Astrocyte of the spinal cord (primary cell): ENCODE measurements around the gene VOPP1.

ENCODE experiments used
- DNase-seq: peaks from one replicate; pipeline ENCODE4 v3.0.0; 2011; ENCODE audit warnings: low read depth, low spot score
- H3K4me3 ChIP-seq: 2 replicates; pipeline ENCODE4 v1.5.1; 2011; ENCODE audit warnings: low read depth, mild to moderate bottlenecking, low read length, moderate library complexity
- CTCF ChIP-seq: IDR thresholded peaks from 2 replicates; pipeline ENCODE4 v1.5.1; 2012; ENCODE audit warnings: low read depth, mild to moderate bottlenecking, low read length, inconsistent platforms
- in situ Hi-C: cut with HindIII; loops from 2 replicates; pipeline ENCODE4 v1.10.0; 2017; ENCODE audit warnings: low sequenced_read_pairs

VOPP1 gene

GRCh38 chr7:55499591-55499990 lies 72.7 kb downstream of the VOPP1 start:
- no peak for TF ChIP-seq CTCF
- no peak for DNase-seq
- H3K4me3 ChIP-seq, result no peak overlapping the region
- in situ Hi-C loops, result no loop called here

- no peak for TF ChIP-seq CTCF
- DNase-seq, result no peak
- in situ Hi-C loops, result no loop called here
- H3K4me3 ChIP-seq, result no peak overlapping the region
These were observed 73.5 kb downstream of the VOPP1 start for GRCh38 chr7:55498770-55499169.

GRCh38 chr7:55498142-55498541 lies 74.2 kb downstream of the VOPP1 start:
- in situ Hi-C loops, result no loop called here
- no peak overlapping the region for H3K4me3 ChIP-seq
- DNase-seq, result no peak
- no peak for TF ChIP-seq CTCF

GRCh38 chr7:55497521-55497920 lies 74.8 kb downstream of the VOPP1 start:
- no peak for DNase-seq
- TF ChIP-seq CTCF, result no peak
- H3K4me3 ChIP-seq, result no peak overlapping the region
- in situ Hi-C loops, result no loop called here

DNA sequence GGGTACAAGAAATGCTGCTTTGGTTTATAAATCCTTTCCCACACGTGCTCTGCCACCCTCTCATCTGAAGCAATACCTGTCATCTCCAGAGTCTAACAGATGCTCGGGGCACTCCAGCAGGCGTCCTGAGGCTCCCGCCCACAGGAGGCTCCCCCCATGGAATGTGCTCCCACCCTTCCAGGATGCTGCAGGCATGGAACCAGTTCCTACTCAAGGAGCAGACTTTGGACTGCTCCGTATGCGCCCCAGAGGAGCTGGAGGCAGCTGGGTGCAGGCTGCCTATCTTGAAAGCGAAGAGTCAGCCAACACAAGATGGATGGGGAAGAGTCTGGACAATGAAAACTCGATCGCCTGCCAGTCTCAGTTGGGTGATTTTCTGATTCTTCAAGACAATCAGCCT lies 75.4 kb downstream of the VOPP1 start:
- no peak for DNase-seq
- TF ChIP-seq CTCF, result no peak
- in situ Hi-C loops, result no loop called here
- no peak overlapping the region for H3K4me3 ChIP-seq

DNA sequence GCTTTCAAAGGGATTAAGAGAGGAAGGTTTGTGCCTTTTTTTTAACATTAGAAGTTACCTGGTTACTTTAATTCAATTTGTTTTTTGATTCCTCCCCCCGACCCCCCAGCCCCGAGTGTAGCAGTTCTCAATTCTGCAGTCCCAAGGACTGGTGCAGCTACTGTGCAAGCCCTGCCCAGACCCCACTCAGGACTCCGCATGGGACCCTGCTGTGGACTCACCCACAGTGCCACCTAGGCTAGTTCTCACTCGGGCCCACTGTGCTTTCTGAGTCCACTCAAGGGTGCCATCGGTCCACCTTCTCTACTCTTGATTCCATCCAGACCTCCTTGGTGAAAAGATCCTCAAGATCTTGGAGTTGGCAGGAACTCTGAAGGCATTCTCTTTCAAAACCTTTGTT lies 77.4 kb downstream of the VOPP1 start:
- H3K4me3 ChIP-seq, result no peak overlapping the region
- no peak for TF ChIP-seq CTCF
- no peak for DNase-seq
- in situ Hi-C loops, result no loop called here

DNA sequence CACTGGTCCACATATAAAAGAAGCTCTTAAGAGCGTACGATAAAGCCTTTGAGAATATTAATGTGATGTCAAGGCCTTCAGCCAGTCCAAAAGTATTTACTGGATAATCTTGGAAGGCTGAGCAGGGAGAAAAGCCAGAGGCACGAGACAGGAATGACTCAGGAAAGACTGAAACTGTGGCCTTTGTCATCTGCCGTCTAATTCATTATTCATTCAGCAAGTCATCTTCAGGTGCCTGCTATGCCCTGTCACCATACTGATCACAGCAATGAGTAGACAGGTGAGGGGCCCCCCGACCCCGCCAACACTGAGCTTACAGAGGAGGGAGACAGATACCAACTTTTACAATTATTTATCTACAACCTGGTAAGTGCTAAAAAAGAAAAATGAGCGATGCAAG lies 78.9 kb downstream of the VOPP1 start:
- no peak for DNase-seq
- in situ Hi-C loops, result no loop called here
- H3K4me3 ChIP-seq, result no peak overlapping the region
- no peak for TF ChIP-seq CTCF
